GM19023 (cell line): ENCODE results near the gene KLF18.
"Not testable (repeated sequence)": the region's sequence is repeated elsewhere in the genome, so short reads cannot be mapped to it uniquely, and the experiment has no call there.

Experiments
- ATAC-seq: cut with Tn5 transposase; IDR thresholded peaks from one replicate; pipeline ENCODE4 v1.9.1; 2021; ENCODE audit warnings: mild to moderate bottlenecking, moderate library complexity; ENCODE audit not compliant: unreplicated experiment

The KLF18 gene

DNA sequence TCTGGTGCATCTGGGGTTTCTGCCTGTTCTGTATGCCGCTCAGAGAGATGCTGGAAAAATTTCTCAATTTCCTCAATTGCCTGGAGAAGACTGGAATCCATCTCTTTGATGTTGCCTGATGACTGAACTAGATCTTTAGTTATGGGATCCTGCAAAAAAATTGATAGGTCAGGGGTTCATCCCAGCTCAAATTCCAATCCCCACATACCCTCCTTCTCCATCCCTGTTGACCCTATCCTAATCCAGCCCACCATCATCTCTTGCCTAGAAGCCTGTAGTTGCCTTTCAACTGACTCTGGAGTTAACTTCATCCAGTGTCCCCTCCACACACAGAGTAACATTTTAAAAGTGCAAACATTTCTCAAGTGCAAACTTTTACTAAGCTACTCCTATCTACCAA lies at the start of gene KLF18:
Gene KLF18, minus strand, starts transcription at position 101 of the 400 bp plus-strand sequence. Its CDS starts 0 bp downstream, at position 101.
- no peak for ATAC-seq

DNA sequence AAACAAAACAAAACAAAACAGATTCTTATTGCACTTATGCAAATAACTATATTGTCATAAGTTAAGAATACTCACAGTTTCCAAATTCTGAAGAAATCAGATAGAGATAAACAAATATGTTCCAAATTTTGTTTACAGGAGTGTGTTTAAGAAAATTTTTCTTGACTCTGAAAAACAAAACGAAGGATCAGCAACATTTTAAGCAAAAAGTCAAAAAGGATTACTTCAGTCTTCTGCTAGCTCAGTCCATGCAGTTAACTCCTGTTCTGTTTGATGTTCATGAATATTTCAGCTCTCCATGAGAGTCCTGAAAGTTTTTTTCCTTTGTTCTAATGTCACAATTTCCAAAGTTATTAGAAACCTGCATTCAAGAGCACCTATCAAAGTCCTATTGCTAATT lies 33.2 kb upstream of the KLF18 start:
- no peak for ATAC-seq

DNA sequence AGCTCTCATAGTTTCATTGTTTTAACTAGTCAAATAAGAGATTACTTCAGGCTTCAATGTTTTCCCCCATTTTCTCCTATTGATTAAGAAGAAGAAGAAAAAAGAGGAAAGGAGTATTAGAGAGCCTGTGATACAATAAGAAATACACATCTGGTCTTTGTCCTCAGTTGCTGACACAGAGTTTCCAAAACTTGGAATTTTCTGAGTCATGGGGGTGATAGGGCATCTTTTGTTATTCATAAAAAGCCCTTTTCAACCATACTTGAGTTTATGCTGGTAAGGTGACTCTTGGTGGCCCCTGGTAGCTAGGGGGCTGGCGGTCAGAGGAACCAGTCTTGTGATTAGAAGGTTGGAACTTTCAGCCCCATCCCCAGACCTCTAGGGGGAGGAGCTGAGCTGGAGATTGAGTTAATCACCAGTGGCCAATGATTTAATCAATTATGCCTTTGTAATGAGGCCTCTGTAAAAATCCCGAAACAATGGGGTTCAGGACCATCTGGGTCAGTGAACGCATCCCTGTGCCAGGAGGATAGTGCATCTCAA lies 28.9 kb upstream of the KLF18 start:
- no peak for ATAC-seq

DNA sequence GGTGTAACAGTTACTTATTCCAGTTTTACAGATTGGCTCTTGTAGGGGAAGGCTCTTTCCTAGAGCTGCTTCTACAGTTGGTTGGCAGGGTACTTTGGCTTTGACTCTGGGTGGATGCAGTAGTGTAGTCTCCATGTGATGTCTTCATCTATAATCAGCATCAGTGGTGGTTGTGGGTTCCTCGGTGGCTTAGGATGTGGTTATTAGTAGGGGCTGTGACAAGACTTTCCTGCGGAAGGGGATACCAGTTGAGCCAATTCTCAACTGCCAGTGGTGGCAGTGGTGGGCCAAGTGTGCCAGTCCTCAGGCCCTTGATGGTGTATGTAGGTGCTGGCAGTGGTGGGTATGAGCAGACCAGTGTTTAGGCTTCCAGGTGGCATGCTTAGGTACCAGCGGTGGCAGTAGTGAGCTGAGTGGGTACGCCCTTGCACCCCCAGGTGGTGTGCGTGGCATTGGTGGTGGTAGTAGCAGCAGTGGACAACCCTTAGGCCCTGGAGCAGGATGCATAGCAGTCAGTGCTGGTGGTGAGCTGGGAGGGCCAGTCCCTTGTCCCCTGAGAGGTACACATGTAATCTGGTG lies 27.2 kb upstream of the KLF18 start:
- no peak for ATAC-seq

DNA sequence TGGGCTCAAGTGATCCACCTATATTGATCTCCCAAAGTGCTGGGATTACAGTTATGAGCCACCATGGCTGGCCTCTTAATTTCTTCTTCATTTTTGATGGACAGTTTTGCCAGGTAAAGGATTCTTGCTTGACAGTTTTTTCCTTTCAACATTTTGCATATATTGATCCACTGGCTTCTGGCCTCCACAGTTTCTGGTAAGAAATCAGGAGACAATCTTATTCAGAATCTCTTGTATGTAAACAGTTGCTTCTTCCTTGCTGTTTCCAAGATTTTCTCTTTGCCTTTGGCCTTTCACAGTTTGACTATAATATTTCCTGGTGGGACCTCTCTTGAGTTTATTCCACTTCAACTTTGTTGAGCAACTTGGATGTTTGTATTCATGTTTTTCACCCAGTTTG lies 20.1 kb upstream of the KLF18 start:
- ATAC-seq, result no peak

DNA sequence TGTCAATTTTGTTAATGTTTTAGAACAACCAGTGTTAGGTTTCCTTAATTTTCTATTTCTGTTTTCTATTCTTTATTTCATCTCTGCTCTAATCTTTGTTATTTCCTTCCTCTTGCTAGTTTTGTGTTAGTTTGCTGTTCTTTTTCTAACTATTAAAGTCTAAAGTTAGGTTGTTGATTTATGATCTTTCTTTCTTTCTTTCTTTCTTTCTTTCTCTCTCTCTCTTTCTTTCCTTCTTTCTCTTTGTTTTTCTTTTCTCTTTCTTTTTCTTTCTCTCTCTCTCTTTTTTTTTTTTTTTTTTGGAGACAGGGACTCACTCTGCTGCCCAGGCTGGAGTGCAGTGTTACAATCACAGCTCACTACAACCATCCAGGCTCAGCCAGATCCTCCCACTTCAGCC lies 17.4 kb upstream of the KLF18 start:
- ATAC-seq, result no peak

DNA sequence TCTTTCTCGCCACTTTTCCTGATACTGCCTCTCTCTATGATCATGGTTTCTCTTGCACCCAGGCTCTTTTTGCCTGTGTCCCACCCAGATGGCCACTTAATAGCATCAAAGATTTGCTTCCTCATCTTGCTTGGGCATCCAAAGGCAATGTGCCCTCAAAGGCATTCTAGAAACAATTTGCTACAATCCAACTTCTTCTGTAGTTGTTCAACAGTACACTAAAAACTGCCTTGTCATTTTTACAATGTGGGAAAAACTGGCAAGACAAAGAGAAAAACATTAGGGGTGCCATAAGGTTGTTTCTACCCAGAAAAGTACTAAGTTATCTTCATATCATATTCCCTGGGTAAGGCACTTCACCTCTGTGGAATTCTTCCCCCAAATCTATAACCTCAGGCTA lies 16.5 kb upstream of the KLF18 start:
- no peak for ATAC-seq

DNA sequence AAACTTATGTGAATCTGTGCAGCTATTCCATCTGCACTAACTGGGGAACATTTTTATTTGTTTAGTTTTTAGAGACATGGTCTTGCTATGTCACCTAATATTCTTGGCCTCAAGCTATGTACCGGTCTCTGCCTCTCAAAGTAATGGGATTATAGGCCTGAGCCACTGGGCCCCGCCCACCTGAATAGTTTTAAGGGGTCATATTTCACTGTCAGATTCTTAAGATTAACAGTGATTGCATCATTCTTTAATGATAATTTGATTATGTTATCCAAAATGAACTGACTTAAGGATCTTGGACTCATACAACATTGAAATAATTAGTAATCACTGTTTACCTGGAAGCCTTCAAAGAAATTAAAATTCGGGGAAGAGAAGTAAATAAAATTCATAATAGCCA lies 12.6 kb upstream of the KLF18 start:
- ATAC-seq, result no peak

DNA sequence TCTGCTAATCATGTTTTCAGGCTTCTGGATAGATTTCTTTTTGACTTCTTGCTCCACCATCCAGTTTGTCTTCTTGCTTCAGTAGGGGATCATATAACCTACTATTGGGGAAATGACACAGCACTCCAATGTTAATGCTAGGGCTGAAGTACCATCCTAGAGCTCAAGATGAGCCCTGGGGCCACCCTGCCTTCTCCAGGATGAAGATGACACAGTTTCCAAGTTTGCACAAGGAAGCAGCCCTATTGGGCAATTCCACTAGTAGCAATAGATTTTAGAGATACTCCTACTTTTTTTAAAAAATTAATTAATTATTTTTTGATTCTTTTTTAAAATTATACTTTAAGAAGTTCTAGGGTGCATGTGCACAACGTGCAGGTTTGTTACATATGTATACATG lies 11.3 kb upstream of the KLF18 start:
- no peak for ATAC-seq

DNA sequence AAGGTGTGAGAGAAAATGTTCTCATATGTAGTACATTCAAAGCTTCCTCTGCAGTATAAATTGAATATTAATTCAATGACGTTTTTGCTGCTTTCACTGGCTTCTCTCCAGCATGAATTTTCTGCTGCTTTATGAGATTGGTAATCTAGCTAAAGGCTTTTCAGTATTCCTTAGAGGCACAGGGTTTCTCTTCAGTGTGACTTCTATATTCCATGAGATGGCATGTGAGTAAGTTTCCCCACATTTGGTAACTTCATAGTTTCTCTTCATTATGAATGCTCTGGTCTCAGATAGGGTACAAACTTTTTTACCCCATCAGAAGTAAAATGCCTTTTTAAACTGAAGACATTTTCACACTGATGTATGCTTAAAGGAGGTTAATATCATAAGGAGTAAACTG lies 10.4 kb upstream of the KLF18 start:
- no peak for ATAC-seq

DNA sequence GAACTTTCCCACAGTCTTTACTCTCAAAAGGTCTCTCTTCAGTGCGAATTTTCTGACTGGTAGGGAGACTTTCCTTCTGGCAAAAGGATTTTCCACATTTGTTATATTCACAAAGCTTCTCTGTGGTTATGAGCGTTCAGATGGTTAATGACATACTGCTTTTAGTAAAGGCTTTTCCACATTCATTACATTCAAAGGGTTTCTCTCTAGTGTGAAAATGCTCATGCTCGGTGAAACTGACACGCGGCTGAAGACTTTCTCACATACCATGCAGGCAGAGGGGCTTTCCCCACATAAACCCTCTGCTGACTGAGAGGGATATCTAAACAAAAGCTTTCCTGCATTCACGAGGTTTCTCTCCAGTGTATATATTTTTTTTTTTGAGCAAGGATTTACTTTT lies 9.9 kb upstream of the KLF18 start:
- ATAC-seq, result no peak

DNA sequence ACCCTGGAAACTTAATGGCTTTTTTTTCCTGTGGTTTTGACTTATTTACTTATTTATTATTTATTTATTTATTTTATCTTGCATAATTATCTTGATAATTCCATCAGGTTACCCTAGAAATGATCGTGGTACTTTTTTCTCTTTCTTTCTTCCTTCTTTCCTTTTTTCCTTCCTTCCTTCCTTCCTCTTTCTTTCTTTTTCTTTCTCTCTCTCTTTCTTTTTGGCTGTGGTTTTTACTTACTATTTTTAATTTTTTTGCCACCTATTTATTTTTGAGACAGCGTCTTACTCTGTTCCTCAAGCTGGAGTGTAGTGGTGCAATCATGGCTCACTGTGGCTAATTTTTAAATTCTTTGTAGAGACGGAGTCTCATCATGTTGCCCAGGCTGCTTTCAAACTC lies 6.2 kb upstream of the KLF18 start:
- no peak for ATAC-seq

DNA sequence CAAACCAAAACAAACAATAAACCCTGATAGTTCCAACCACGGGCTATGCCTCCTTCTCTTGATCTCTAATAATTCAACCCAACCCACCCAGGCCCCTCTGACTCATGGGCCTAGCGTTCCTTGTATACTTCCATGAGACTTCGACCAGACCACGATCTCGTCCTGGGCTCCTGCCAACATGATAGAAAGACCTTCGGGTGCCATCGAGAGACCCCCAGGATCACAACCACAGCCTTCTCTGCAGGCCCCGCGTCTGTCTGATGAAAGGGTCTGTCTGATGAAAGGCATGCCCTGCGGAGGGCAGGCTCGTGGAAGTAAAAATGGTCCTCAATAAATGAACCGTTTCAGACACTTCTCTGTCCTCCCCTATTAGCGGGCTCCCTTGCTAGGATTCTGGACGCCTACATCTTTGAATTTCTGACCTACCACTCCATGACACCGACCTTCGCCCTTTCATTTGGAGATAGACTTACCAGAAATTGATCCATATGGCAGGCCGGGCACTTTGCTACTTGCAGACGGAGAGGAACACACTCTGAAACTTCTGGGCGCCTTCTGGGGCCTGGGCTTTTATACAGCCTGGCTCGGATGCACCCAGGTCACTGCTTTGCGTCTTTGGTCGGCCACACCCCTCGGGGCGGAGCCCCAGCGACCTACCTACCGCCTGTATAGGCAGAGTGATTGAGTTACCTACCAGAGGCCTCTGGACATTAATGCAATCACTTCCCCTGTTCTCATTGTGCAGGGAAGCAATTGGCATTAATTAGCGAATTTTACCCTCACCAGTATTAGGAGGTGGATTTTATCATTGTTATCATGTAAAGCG lies 5.3 kb upstream of the KLF18 start:
- no peak for ATAC-seq

DNA sequence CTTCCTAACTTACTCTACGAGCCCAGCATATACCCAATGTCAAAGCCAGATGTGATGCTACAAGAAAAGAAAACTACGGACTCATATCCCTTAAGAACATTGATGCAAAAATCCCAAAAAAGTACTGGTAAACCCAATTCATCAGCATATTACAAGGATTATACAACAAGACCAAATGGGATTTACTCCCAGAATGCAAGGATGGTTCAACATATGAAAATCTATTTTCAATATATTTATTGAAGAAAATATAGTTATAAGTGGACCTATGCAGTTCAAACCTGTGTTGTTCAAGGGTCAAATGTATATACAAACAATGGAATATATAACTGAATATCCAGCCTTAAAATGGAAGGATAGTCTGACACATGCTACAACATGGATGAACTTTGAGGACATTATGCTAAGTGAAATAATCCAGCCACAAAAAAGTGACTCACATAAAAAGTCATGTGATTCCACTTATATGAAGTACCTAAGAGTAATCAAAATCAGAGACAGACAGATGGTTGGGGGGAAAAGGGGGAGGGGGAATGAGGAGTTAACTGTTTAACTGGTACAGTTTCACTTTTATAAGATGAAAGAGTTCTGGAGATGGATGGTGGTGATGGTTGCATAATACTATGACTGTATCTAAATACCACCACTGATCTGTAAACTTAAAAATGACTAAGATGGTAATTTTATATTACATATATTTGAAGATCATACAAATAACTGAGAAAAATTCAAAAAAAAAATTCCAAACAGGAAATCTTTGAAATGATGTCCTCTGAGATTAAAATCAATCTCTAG lies 3.7 kb upstream of the KLF18 start:
- no peak for ATAC-seq

DNA sequence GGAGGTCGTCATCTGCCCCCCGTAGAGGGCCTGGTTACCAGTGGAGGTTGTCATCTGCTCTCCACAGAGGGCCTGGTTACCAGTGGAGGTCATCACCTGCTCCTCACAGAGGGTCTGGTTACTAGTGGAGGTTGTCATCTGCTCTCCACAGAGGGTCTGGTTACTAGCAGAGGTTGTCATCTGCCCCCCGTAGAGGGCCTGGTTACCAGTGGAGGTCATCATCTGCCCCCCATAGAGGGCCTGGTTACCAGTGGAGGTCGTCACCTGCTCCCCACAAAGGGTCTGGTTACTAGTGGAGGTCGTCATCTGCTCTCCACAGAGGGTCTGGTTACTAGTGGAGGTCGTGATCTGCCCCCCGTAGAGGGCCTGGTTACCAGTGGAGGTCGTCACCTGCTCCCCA lies 1.9 kb downstream of the KLF18 start:
- not testable (repeated sequence) for ATAC-seq

DNA sequence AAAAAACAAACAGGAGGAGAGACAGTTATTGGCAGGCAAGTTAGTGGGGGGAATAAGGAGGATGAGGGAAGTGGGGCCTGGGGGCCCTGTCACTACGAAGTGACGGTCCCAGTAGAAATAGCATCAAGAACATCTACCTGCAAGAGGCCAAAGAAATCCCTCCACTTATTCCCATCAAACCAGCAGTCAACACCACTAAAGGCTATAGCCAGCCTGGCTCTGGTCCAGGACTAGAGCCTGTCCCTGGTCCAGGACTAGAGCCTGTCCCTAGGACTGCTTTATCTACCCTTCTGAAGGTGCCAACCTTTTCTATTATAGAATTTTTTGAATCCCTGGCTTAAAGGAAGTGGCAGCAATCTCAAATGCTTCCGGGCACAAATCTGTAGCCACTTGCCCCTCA lies 3.2 kb downstream of the KLF18 start:
- no peak for ATAC-seq

DNA sequence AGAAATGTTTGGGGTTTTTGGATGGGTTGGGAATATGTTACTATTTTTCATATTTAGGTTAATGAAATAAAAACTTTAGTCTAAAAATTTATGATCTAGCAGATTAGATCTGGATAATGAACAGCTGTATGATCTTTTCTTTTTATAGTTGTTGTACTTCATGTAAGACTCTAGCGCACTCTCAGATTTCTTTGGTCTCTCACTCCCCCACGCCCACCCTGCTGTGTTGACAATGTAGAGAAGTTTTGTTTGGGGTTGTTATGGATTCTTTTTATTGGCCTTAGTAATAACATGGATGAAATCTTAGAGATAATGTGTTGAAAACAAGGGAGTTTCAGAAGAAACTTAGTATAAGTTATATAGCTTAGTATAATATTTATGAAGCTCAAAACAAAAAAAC lies 5.5 kb downstream of the KLF18 start:
- no peak for ATAC-seq

DNA sequence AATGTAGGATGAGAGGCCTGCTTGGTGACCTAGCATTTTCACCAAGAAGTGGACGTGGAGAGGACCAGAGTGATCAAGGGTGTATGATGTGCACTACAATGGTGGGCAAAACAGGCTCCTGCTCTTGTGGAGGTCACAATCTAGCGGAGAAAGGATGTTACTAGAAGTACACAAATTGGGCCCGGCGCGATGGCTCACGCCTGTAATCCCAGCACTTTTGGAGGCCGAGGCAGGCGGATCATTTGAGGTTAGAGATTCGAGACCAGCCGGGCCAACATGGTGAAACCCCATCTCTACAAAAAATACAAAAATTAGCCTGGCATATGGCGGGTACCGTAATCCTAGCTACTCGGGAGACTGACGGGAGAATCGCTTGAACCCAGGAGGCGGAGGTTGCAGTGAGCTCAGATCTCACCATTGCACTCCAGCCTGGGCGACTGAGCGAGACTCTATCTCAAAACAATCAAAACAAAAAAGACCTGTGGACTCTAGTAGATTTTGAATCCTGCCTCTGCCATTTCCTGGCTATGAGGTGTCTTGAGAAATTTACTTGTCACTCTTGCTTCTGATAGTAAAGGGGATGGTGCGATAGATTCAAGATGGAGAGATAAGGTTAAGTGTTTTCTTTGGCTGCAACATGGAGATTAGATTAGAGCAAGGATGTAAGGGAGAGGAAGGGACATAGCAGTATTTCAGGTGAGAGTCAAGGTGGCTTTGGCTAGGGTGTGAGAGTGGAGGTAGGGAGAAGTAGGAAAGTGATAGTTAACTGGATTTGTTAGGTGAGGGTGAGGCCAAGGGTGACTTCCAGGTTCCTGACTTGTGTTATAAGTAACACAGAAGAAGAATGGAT lies 7.1 kb downstream of the KLF18 start:
- no peak for ATAC-seq

DNA sequence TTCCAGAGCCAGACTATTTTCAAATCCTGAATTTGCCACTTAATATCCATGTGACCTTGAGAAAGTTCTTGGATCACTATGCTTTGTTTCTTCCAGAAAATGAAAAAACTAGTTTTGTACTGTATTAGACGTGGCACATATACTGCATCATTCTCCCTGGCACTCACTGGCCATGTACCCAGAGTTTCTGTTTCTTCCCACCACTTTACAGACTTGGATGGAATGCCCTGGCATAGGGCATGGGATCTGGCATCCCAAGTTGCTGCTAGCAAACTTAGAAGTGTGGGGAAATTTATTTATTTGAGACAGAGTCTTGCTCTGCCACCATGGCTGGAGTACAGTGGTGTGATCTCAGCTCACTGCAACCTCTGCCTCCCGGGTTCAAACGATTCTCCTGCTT lies 10.0 kb downstream of the KLF18 start:
- no peak for ATAC-seq

DNA sequence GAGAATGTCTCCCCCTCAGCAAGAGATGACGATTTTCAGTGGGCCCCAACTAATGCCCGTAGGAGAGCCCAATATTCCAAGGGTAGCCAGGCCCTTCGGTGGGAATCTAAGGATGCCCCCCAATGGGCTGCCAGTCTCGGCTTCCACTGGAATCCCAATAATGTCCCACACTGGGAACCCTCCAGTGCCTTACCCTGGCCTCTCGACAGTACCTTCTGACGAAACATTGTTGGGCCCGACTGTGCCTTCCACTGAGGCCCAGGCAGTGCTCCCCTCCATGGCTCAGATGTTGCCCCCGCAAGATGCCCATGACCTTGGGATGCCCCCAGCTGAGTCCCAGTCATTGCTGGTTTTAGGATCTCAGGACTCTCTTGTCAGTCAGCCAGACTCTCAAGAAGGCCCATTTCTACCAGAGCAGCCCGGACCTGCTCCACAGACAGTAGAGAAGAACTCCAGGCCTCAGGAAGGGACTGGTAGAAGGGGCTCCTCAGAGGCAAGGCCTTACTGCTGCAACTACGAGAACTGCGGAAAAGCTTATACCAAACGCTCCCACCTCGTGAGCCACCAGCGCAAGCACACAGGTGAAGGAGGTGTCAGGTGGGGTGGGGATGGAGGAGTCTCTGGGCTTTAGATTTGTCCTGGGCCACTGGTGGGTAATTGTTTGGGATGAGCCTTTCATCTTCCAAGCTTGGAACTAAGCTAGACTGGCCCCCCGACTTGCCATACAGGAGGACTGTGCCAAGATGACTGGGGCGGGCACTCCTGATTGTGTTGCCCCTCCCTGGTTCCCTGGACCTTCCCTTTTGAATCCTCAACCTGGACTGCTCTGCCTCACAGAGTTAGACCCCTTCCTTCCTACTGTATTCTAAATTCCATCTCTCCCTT lies 11.6 kb downstream of the KLF18 start:
- ATAC-seq, result no peak
